PC-3 (cell line): Measurements from ENCODE around the gene TTC33. TPM values are rescaled to one million over a fixed set of nuclear protein-coding genes. Genes with fewer than 3 reads are reported as not detected.
"Not testable (repeated sequence)": the region's sequence is repeated elsewhere in the genome, so short reads cannot be mapped to it uniquely, and the experiment has no call there.

Source experiments
- ATAC-seq: fragments of 200-7000 bp; cut with Tn5 transposase; 2 replicates; pipeline ENCODE4 v1.9.1; 2020; ENCODE audit warnings: mild to moderate bottlenecking, moderate library complexity
- BruUV-seq: library from RNA; stranded (reverse); fragments of 400-500 nt; replicated peaks from 2 replicates; lab custom pipeline; 2021; lab: Mats Ljungman, UMichigan
- CTCF ChIA-PET: fragments of 300-600 bp; sonication (Branson Sonifier 250); formaldehyde crosslinking; loops from one replicate; lab custom pipeline; 2022; ENCODE audit warnings: antibody characterized with exemption; lab: Charles Lee
- POLR2A ChIA-PET: fragments of 300-600 bp; sonication (Branson Sonifier 250); formaldehyde crosslinking; loops from one replicate; lab custom pipeline; 2022; ENCODE audit warnings: antibody characterized with exemption; ENCODE audit not compliant: unreplicated experiment; lab: Charles Lee
- DNase-seq: peaks from one replicate; pipeline ENCODE4 v3.0.0-alpha.2; 2015
- H2AFZ ChIP-seq: fragments of 300-600 bp; sonication (generic); 2 replicates; pipeline ENCODE4 v1.6.0; 2016; ENCODE audit warnings: antibody characterized with exemption, low read length
- H3F3A ChIP-seq: fragments of 300-600 bp; sonication (generic); one replicate; pipeline ENCODE4 v1.6.0; 2017; ENCODE audit warnings: antibody characterized with exemption, low read length, control low read depth, mild to moderate bottlenecking; ENCODE audit not compliant: unreplicated experiment
- H3K27ac ChIP-seq: fragments of 300-600 bp; sonication (generic); 2 replicates; pipeline ENCODE4 v1.5.1; 2016; ENCODE audit warnings: mild to moderate bottlenecking, low read length
- H3K27me3 ChIP-seq: fragments of 300-600 bp; sonication (generic); 2 replicates; pipeline ENCODE4 v1.6.1; 2016; ENCODE audit warnings: low read length, mixed read lengths
- H3K36me3 ChIP-seq: fragments of 300-600 bp; sonication (generic); 2 replicates; pipeline ENCODE4 v1.6.1; 2016; ENCODE audit warnings: low read depth, mixed run types, low read length, mixed read lengths
- H3K4me1 ChIP-seq: fragments of 300-600 bp; sonication (generic); 2 replicates; pipeline ENCODE4 v1.5.1; 2016; ENCODE audit warnings: low read length; ENCODE audit not compliant: insufficient read depth
- H3K4me2 ChIP-seq: fragments of 300-600 bp; sonication (generic); 2 replicates; pipeline ENCODE4 v1.6.0; 2016; ENCODE audit warnings: low read length
- H3K4me3 ChIP-seq: fragments of 300-600 bp; sonication (generic); 2 replicates; pipeline ENCODE4 v1.5.1; 2016; ENCODE audit warnings: mild to moderate bottlenecking, low read length, mixed read lengths
- H3K79me2 ChIP-seq: fragments of 300-600 bp; sonication (generic); 2 replicates; pipeline ENCODE4 v1.6.1; 2017; ENCODE audit warnings: low read length, mixed read lengths
- H3K9ac ChIP-seq: fragments of 300-600 bp; sonication (generic); 2 replicates; pipeline ENCODE4 v1.6.0; 2016; ENCODE audit warnings: mild to moderate bottlenecking, low read length
- H3K9me2 ChIP-seq: fragments of 300-600 bp; sonication (generic); replicated peaks from 2 replicates; pipeline ENCODE4 v1.6.1; 2016; ENCODE audit warnings: mixed run types, low read length, mixed read lengths
- H3K9me3 ChIP-seq: fragments of 300-600 bp; sonication (generic); 2 replicates; pipeline ENCODE4 v1.6.1; 2016; ENCODE audit warnings: low read length, mixed read lengths
- H4K20me1 ChIP-seq: fragments of 300-600 bp; sonication (generic); 2 replicates; pipeline ENCODE4 v1.6.1; 2016; ENCODE audit warnings: low read length, mixed read lengths
- EZH2 ChIP-seq: fragments of 300-600 bp; sonication (generic); IDR thresholded peaks from one replicate; pipeline ENCODE4 v1.6.1; 2017; ENCODE audit warnings: antibody characterized with exemption, mild to moderate bottlenecking, low read length; ENCODE audit not compliant: unreplicated experiment
- EZH2phosphoT487 ChIP-seq: fragments of 300-600 bp; sonication (generic); IDR thresholded peaks from 2 replicates; pipeline ENCODE4 v1.6.1; 2018; ENCODE audit warnings: mild to moderate bottlenecking, antibody characterized with exemption, low read length, borderline replicate concordance
- intact Hi-C: fragments of 100-400 bp; cut with micrococcal nuclease; formaldehyde crosslinking; loops from 2 replicates; pipeline ENCODE4 v1.9.0; 2023
- total RNA-seq: library from RNA; depleted of rRNA; stranded (reverse); fragments of >200 nt; gene quantifications from 2 replicates; pipeline ENCODE4 v1.2.3, GENCODE V29; 2014
- TF ChIP-seq, protein P1 (sequence below): fragments of 300-600 bp; sonication (generic); conservative IDR thresholded peaks from 2 replicates; pipeline ENCODE4 v1.5.1; 2017; ENCODE audit warnings: antibody characterized with exemption, low read depth, mild to moderate bottlenecking, low read length

The TTC33 gene
- total RNA-seq, 1 experiment from 2014 or later = 9.0 TPM

DNA sequence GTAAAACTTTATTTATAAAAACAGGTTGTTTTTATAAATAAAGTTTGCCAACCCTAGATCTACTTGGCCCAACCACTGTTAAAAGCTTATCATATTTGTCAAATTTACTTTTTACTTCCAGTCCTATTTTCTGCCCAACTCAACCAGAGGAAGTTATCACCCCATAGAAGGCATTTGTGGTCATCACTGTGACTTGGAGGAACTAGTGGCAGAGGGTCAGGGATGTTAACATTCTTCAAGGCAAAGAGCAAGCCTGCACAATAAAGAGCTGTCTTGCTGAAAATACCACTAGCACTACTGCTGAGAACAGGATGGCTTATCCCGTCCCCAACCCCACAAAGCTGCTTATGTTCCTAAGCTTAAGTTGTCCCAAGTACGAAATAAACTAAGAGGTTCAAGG, 22.3 kb downstream of the TTC33 start:
- Histone ChIP-seq H3K4me1 (peaks cover 16% of the 10 kb centered on the region), H3K79me2 (0 out of 2 replicates have a peak, but pooled peaks cover 5% of the 10 kb centered on the region), H2AFZ (no peak overlapping the region), H3K4me3 (no peak overlapping the region), H4K20me1 (no peaks in the 10 kb centered on the region), H3K36me3 (no peaks in the 10 kb centered on the region), H3K4me2 (no peak overlapping the region), H3K27me3 (no peaks in the 10 kb centered on the region), H3K27ac (no peak overlapping the region), H3K9ac (no peak overlapping the region), H3F3A (no peaks in the 10 kb centered on the region), H3K9me3 (no peaks in the 10 kb centered on the region), H3K9me2 (no peaks in the 10 kb centered on the region)
- TF ChIP-seq, protein P1, sequence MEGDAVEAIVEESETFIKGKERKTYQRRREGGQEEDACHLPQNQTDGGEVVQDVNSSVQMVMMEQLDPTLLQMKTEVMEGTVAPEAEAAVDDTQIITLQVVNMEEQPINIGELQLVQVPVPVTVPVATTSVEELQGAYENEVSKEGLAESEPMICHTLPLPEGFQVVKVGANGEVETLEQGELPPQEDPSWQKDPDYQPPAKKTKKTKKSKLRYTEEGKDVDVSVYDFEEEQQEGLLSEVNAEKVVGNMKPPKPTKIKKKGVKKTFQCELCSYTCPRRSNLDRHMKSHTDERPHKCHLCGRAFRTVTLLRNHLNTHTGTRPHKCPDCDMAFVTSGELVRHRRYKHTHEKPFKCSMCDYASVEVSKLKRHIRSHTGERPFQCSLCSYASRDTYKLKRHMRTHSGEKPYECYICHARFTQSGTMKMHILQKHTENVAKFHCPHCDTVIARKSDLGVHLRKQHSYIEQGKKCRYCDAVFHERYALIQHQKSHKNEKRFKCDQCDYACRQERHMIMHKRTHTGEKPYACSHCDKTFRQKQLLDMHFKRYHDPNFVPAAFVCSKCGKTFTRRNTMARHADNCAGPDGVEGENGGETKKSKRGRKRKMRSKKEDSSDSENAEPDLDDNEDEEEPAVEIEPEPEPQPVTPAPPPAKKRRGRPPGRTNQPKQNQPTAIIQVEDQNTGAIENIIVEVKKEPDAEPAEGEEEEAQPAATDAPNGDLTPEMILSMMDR = no peak
- TF ChIP-seq EZH2phosphoT487 (no peak), EZH2 (no peak)
- no peak for ATAC-seq
- CTCF ChIA-PET = interaction anchor here (0.6 kb wide), 1 partner anchor 44 kb away, joined by 3 read pairs; no protein-coding TSS in a partner anchor
- POLR2A ChIA-PET = no interaction called here
- no peak for DNase-seq
- BruUV-seq = no TSS peak
- intact Hi-C loops = no loop called here

DNA sequence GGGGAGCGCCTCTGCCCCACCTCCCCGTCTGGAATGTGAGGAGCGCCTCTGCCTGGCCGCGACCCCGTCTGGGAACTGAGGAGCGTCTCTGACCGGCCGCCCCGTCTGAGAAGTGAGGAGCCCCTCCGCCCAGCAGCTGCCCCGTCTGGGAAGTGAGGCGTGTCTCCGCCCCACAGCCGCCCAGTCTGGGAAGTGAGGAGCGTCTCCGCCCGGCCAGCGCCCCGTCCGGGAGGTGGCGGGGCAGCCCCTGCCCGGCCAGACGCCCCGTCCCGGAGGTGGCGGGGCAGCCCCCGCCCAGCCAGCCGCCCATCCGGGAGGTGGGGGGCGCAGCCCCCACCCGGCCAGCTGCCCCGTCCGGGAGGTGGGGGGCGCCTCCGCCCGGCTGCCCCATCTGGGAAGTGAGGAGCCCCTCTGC, 33.3 kb downstream of the TTC33 start:
- H3F3A ChIP-seq, CTCF ChIA-PET, POLR2A ChIA-PET, H3K9me2 ChIP-seq, H3K4me3 ChIP-seq, DNase-seq, H2AFZ ChIP-seq, ATAC-seq, intact Hi-C loops, H3K36me3 ChIP-seq, H3K79me2 ChIP-seq, H3K27me3 ChIP-seq, H3K4me2 ChIP-seq, H3K9ac ChIP-seq, H3K9me3 ChIP-seq, BruUV-seq, H3K27ac ChIP-seq, H4K20me1 ChIP-seq, H3K4me1 ChIP-seq: not testable (repeated sequence)

DNA sequence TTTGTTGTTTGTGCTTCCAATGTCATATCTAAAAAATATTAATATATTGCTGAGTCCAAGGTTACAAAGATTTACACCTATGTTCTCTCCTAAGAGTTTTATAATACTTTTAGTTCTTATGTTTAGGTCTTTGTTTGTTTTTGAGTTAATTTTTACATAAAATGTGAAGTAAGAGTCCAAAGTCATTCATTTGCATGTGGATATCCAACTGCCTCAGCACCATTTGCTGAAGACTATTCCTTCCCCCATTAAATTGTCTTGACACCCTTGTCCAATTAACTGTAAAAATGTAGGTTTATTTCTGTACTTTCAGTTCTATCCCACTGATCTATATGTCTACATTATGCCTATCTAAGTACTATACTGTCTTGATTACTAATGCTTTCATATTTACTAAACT, 35.7 kb downstream of the TTC33 start:
- Histone ChIP-seq H4K20me1 (no peaks in the 10 kb centered on the region), H3K27ac (no peak overlapping the region), H3K9me3 (0 out of 2 replicates have a peak, but pooled peaks cover 5% of the 10 kb centered on the region), H3K4me3 (no peak overlapping the region), H3K36me3 (peaks cover 8% of the 10 kb centered on the region; the same call in 1 of the 2 replicates), H2AFZ (no peak overlapping the region), H3K27me3 (no peaks in the 10 kb centered on the region), H3K4me2 (no peak overlapping the region), H3K9me2 (no peaks in the 10 kb centered on the region), H3F3A (no peaks in the 10 kb centered on the region), H3K4me1 (peaks cover 10% of the 10 kb centered on the region), H3K9ac (no peak overlapping the region), H3K79me2 (no peaks in the 10 kb centered on the region)
- intact Hi-C loops = no loop called here
- ATAC-seq (no peak), DNase-seq (no peak)
- TF ChIP-seq EZH2 (no peak), EZH2phosphoT487 (no peak)
- TF ChIP-seq, protein P1 = no peak
- POLR2A ChIA-PET = no interaction called here
- CTCF ChIA-PET = no interaction called here
- BruUV-seq = no TSS peak
